Midbrain (tissue), 1 donor: ENCODE measurements around the gene NHLRC4.

ENCODE experiments used
- DNase-seq: peaks from one replicate; lab custom pipeline; 2025; lab: John Stamatoyannopoulos, UW

Gene NHLRC4

GRCh38 chr16:582614-583331 is 16.0 kb downstream of the NHLRC4 start:
- no peak for DNase-seq

GRCh38 chr16:583470-583814 is 16.6 kb downstream of the NHLRC4 start:
- no peak for DNase-seq

- DNase-seq: no peak
Measured at GRCh38 chr16:583815-584591, 17.2 kb downstream of the NHLRC4 start.

- no peak for DNase-seq
Measured at GRCh38 chr16:585351-585750, 18.5 kb downstream of the NHLRC4 start.

- no peak for DNase-seq
Measured at GRCh38 chr16:586047-586644, 19.3 kb downstream of the NHLRC4 start.

- no peak for DNase-seq
Measured at GRCh38 chr16:586645-587590, 20.1 kb downstream of the NHLRC4 start.

GRCh38 chr16:588639-588888 is 21.8 kb downstream of the NHLRC4 start:
- DNase-seq: no peak

- peak; percentile 95 for DNase-seq
Measured at GRCh38 chr16:588889-589657, 22.3 kb downstream of the NHLRC4 start.

- peak; percentile 96 for DNase-seq
Measured at GRCh38 chr16:589658-590187, 22.9 kb downstream of the NHLRC4 start, which contains the start of gene RAB40C. Gene RAB40C, plus strand, starts transcription at chr16:590066. Its CDS starts 226 bp downstream, at chr16:590292.

- DNase-seq: no peak
Measured at GRCh38 chr16:590188-590814, 23.5 kb downstream of the NHLRC4 start.

GRCh38 chr16:590815-591200 is 24.0 kb downstream of the NHLRC4 start:
- no peak for DNase-seq

GRCh38 chr16:591231-591630 is 24.4 kb downstream of the NHLRC4 start:
- DNase-seq: no peak

GRCh38 chr16:591892-592517 is 25.2 kb downstream of the NHLRC4 start:
- DNase-seq: no peak

- DNase-seq: peak; percentile 56
Measured at GRCh38 chr16:592518-593306, 25.9 kb downstream of the NHLRC4 start.

GRCh38 chr16:593406-593805 is 26.6 kb downstream of the NHLRC4 start:
- DNase-seq: no peak

- no peak for DNase-seq
Measured at GRCh38 chr16:593807-594206, 27.0 kb downstream of the NHLRC4 start.

- no peak for DNase-seq
Measured at GRCh38 chr16:595094-595528, 28.3 kb downstream of the NHLRC4 start.

GRCh38 chr16:595942-596735 is 29.3 kb downstream of the NHLRC4 start:
- no peak for DNase-seq

- DNase-seq: no peak
Measured at GRCh38 chr16:596736-597060, 29.9 kb downstream of the NHLRC4 start.
